Fibroblast of villous mesenchyme (primary cell): ENCODE data around the gene E2F6. TPM values are rescaled to one million over a fixed set of nuclear protein-coding genes. Genes with fewer than 3 reads are reported as not detected.

Experiments
- DNase-seq: peaks from one replicate; pipeline ENCODE4 v3.0.0-alpha.2; 2010; ENCODE audit warnings: low read depth
- H3K4me3 ChIP-seq: 2 replicates; pipeline ENCODE4 v1.5.1; 2011; ENCODE audit warnings: low read depth, mild to moderate bottlenecking, low read length
- total RNA-seq: library from RNA; depleted of rRNA; stranded (reverse); fragments of >200 nt; gene quantifications from 2 replicates; pipeline ENCODE4 v1.2.3, GENCODE V29; 2012
- TF ChIP-seq, protein P1 (sequence below): IDR thresholded peaks from 2 replicates; pipeline ENCODE4 v1.5.1; 2012; ENCODE audit warnings: low read depth, mild to moderate bottlenecking, low read length; ENCODE audit not compliant: insufficient read depth

The E2F6 gene
- total RNA-seq, 1 donor, result 13.4 TPM

DNA sequence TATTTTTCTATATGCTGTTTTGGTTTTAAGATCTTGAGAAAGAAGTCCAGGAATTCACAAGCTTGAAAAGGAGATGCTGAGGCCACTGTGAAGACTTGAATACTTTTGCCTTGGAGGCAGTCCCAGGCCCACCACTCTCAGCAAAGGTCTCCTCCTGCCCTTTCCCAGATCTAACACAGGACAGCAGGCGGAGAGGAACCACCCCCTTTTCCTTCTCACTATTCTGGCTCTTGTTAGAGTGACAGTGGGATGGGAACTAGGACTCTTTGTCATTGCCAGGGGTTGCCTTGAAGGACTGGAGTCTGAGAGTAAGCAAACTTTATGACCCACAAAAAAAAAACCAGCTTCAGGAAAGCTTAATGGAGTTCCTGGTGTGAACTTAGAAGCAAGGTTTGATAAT is 54.7 kb downstream of the E2F6 start:
- DNase-seq, result no peak
- TF ChIP-seq, protein P1, sequence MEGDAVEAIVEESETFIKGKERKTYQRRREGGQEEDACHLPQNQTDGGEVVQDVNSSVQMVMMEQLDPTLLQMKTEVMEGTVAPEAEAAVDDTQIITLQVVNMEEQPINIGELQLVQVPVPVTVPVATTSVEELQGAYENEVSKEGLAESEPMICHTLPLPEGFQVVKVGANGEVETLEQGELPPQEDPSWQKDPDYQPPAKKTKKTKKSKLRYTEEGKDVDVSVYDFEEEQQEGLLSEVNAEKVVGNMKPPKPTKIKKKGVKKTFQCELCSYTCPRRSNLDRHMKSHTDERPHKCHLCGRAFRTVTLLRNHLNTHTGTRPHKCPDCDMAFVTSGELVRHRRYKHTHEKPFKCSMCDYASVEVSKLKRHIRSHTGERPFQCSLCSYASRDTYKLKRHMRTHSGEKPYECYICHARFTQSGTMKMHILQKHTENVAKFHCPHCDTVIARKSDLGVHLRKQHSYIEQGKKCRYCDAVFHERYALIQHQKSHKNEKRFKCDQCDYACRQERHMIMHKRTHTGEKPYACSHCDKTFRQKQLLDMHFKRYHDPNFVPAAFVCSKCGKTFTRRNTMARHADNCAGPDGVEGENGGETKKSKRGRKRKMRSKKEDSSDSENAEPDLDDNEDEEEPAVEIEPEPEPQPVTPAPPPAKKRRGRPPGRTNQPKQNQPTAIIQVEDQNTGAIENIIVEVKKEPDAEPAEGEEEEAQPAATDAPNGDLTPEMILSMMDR, result no peak
- H3K4me3 ChIP-seq, result no peak overlapping the region

DNA sequence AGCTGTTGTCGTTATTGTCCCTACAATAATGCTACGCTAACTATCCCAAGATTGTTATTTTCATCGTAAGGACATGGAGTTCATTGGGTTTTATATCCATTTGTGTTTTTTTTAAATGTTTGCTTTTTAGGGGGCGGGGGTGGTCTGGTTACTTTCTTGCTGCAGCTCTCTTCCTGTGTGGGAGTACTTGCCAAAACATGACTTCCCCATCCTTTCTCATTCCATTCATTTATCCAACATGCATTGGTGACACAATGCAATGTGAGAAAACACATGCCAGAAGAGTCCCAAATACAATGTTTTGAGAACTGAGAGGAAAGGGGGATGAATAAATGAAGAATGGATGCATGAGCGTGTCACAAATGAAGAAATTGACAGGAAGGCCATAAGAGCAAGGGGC is 55.9 kb downstream of the E2F6 start:
- no peak overlapping the region for H3K4me3 ChIP-seq
- peak; percentile 28 for DNase-seq
- TF ChIP-seq, protein P1, result no peak

DNA sequence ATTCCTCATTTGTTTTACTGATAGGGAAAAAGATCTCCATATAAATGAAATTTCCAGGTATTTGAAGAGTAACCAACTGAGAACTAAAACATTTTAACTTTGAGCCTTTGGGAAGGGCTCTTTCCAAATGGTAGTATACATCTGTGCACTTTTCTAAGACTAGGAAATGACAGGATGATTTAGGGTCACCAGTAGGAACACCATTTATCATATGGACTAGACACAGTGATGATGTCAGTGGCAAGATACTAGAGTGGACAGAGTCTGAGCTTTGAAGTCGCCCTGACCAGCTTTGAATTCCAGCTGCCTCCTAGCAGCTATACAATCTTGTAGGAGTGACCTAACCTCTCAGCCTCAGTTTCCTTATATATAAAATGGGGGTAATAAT is 56.4 kb downstream of the E2F6 start:
- no peak overlapping the region for H3K4me3 ChIP-seq
- DNase-seq, result no peak
- TF ChIP-seq, protein P1, result no peak

DNA sequence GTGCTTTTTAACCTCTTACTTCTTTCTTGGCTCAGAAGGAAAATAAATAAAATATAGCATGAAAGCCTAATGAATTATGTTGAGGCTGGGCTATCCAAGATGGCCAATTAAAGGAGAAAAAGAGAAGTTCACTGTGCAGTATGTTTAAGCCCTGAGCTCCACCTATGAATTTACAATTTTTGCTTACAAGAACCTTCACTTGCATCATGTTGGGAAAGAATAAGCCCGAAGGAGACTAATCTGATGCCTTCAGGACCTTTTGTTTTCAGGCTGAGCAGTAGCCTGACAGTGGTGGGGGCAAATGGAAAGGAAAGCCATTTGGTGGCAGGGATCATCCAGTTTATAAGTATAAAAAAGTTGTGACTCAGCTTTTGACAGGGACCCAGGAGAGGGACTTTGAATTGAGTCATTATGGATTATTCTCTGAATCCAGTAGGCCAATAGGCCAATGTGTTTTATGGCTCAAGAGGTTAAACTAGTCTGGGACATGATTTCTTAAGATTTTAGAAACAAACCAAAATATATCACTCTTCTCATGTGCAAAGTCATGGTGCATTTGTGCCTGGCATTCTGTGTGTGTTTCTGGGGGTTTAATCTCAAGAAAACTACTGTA is 56.9 kb downstream of the E2F6 start:
- TF ChIP-seq, protein P1, result no peak
- H3K4me3 ChIP-seq, result no peak overlapping the region
- peak; percentile 43 for DNase-seq

DNA sequence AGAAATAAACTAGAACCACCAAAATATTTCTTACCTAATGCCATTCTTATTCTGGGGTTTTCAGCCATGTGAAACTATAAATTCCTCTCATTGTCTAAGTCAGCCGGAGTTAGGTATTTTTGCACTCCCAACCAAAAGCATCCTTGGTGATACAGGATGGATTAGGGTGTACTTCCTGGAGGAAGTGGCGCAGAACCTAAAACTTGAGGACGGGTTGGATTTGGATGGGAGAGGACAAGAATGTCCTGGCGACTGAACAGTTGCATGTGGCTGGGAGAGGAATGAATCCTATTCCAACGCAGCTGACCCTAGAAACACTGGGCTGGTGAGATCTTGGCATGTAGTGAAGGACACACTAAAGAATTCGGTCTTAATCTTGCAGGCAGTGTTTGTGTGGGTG is 58.5 kb downstream of the E2F6 start:
- TF ChIP-seq, protein P1, result no peak
- DNase-seq, result no peak

DNA sequence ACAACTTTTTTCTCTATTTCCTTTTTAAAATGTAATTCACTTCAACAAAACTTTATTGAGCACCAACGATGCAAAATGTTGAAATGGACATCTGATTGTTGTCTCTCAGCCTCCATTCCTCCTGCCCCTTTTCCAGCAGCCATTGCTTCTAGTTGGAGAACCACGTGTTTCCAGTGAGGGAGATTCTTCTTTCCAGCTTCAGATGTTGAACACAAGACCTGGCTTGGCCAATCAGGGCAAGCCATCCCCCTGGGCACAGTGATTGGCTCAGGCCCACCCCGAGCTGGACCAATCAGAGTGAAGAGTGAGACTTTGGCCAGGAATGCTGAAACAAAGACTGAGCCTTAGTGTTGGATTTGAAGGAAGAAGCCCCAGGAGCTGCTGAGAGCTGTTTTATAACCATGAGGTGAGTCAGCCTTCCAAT is 59.0 kb downstream of the E2F6 start:
- TF ChIP-seq, protein P1, result no peak

More for the DNA sequence above, 58.5 kb downstream of the E2F6 start:
- no peak overlapping the region for H3K4me3 ChIP-seq

More for the DNA sequence above, 59.0 kb downstream of the E2F6 start:
- no peak overlapping the region for H3K4me3 ChIP-seq
- DNase-seq, result peak; percentile 55
